Tibial nerve (tissue), 4 donors: ENCODE measurements around the gene FKBP8.

ENCODE experiments used
- CTCF ChIP-seq, 5 experiments: fragments of 200-600 bp in 3 of 5; fragments of 450-650 bp in 2 of 5; sonication (generic) in 3 of 5; IDR thresholded peaks; one replicate each; pipeline ENCODE4 v1.5.1; 2016 to 2019; ENCODE audit warnings: antibody characterized with exemption in 5 of 5, mild to moderate bottlenecking in 3 of 5, moderate library complexity in 2 of 5
- EP300 ChIP-seq, 2 donors: sonication (generic); formaldehyde crosslinking; IDR thresholded peaks; one replicate each; pipeline ENCODE4 v1.6.1; 2017; ENCODE audit warnings: antibody characterized with exemption in 2 of 2, mild to moderate bottlenecking in 1 of 2
- POLR2A ChIP-seq, 2 donors: fragments of 450-650 bp; IDR thresholded peaks; one replicate each; pipeline ENCODE4 v1.6.1; 2017; ENCODE audit warnings: antibody characterized with exemption in 2 of 2, mild to moderate bottlenecking in 2 of 2, moderate library complexity in 2 of 2

GRCh38 chr19:18487576-18488402 lies 55.6 kb downstream of the FKBP8 start:
- no peak for TF ChIP-seq CTCF (IDR thresholded peaks at IDR 0.05)
- TF ChIP-seq POLR2A (IDR thresholded peaks at IDR 0.05) = no peak
- TF ChIP-seq EP300 (IDR thresholded peaks at IDR 0.05) = no peak
